HepG2 (cell line): ENCODE data around the gene PSMB11. TPM values are rescaled to one million over a fixed set of nuclear protein-coding genes. Genes with fewer than 3 reads are reported as not detected.
A peak's percentile ranks its signal among the peaks of the same experiment; 100 is the strongest.

Source experiments
- GTF2F1 ChIP-seq: fragments of 150-350 bp; IDR thresholded peaks from 2 replicates; pipeline ENCODE4 v1.6.1; 2014; ENCODE audit warnings: low read length
- KLF15 ChIP-seq: sonication (generic); formaldehyde crosslinking; IDR thresholded peaks from 2 replicates; pipeline ENCODE4 v1.8.1; 2023; ENCODE audit warnings: borderline replicate concordance, mild to moderate bottlenecking, inconsistent platforms, missing genetic modification reagents, mixed read lengths
- LCORL ChIP-seq, 2 experiments: fragments of 450-650 bp in 1 of 2; sonication (generic) in 1 of 2; formaldehyde crosslinking in 1 of 2; IDR thresholded peaks; 2 replicates each; pipeline versions ENCODE4 v1.5.0 to v1.6.1; 2017 to 2020; ENCODE audit warnings: antibody characterized with exemption in 1 of 2, missing genetic modification reagents in 1 of 2
- POGZ ChIP-seq: sonication (generic); formaldehyde crosslinking; IDR thresholded peaks from 2 replicates; pipeline ENCODE4 v1.4.0; 2020; ENCODE audit warnings: mild to moderate bottlenecking, missing genetic modification reagents
- RBAK ChIP-seq: sonication (generic); formaldehyde crosslinking; IDR thresholded peaks from 2 replicates; pipeline ENCODE4 v1.5.1; 2020; ENCODE audit warnings: mild to moderate bottlenecking, missing genetic modification reagents
- REL ChIP-seq: sonication (generic); formaldehyde crosslinking; conservative IDR thresholded peaks from 2 replicates; pipeline ENCODE4 v1.8.0; 2022; ENCODE audit warnings: mild to moderate bottlenecking, missing genetic modification reagents, moderate library complexity
- RELA ChIP-seq: sonication (generic); formaldehyde crosslinking; IDR thresholded peaks from 2 replicates; pipeline ENCODE4 v1.4.0; 2020; ENCODE audit warnings: missing genetic modification reagents
- REPIN1 ChIP-seq: sonication (generic); formaldehyde crosslinking; IDR thresholded peaks from 2 replicates; pipeline ENCODE4 v1.8.0; 2022; ENCODE audit warnings: missing genetic modification reagents, low read depth, mild to moderate bottlenecking, borderline replicate concordance
- ZNF143 ChIP-seq: sonication (generic); formaldehyde crosslinking; IDR thresholded peaks from 2 replicates; pipeline ENCODE4 v1.4.0; 2020; ENCODE audit warnings: missing genetic modification reagents
- ZNF713 ChIP-seq: sonication (generic); formaldehyde crosslinking; IDR thresholded peaks from 2 replicates; pipeline ENCODE4 v1.4.0; 2020; ENCODE audit warnings: mild to moderate bottlenecking, missing genetic modification reagents
- polyA plus RNA-seq, 8 experiments: library from polyadenylated mRNA; depleted of rRNA in 3 of 8; stranded (reverse) in 7 of 8; unstranded in 1 of 8; fragments of >200 nt; fragmentation: Illumina TruSeq in 4 of 8; extraction: Trizol in 4 of 8; gene quantifications; 2 replicates each; pipeline versions ENCODE4 v1.2.1 to v1.2.3, GENCODE V29; 2011 to 2016; ENCODE audit warnings: low read depth in 4 of 8, missing spikeins in 1 of 8, mixed read lengths in 1 of 8; ENCODE audit not compliant: insufficient read depth in 1 of 8
- total RNA-seq, 5 experiments: library from RNA; depleted of rRNA; stranded (reverse); fragments of >200 nt; fragmentation: Illumina TruSeq; extraction: Trizol; gene quantifications; 2 replicates each; pipeline ENCODE4 v1.2.3, GENCODE V29; 2016; ENCODE audit warnings: low read depth in 1 of 5
- TF ChIP-seq, protein P1 (sequence below), 2 experiments: fragments of 450-650 bp in 1 of 2; sonication (generic) in 1 of 2; formaldehyde crosslinking in 1 of 2; IDR thresholded peaks; 2 replicates each; pipeline versions ENCODE4 v1.6.1 to v1.8.0; 2016 to 2022; ENCODE audit warnings: antibody characterized with exemption in 1 of 2, mild to moderate bottlenecking in 1 of 2, missing genetic modification reagents in 1 of 2
- TF ChIP-seq, protein P2 (sequence below): sonication (generic); formaldehyde crosslinking; IDR thresholded peaks from 2 replicates; pipeline ENCODE4 v1.4.0; 2020; ENCODE audit warnings: mild to moderate bottlenecking, missing genetic modification reagents, borderline replicate concordance
- TF ChIP-seq, protein P3 (sequence below): IDR thresholded peaks from 2 replicates; pipeline ENCODE4 v1.6.1; 2018; ENCODE audit warnings: missing genetic modification reagents

PSMB11 gene
- total and polyA plus RNA-seq, 2 of the 13 experiments (the other 11 are each of a cell fraction or from before 2014, with no cell fraction given) = not detected

DNA sequence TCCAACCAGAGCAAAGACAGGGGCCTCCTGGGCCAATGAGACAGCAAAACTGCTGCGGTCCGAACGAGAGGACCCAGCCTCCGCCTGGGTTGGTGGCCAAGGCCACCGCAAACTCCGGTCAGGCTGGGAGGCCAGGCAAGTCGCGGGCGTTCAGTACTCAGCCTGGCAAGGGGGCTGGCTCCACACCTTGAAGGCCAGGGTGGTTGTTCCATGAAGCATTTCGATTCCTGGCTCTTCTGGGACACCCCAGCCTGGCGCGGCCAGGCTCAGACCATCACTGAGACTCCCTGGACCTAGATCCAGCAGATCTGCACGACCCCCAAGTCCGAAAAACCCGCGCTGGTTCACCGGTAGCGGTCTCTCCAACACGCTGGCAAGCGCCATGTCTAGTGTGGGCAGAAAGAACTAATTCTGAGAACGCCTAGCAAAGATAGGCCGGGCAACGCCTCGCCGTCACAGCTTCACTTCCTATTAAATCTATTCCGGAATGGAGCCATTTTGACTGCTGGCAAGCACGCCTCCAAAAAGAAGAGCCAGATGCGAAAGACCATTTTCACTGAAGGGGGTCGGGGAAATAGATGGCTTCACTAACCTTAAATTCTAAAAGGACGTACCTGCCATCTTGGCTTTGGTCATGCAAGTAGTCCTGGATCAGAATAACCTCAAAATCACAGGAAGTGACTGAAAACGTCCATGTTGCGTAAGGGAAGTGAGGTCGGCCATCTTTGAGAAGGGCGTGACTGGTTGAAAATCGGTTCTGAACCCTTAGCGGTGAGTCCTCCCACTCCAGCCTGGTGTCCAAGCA is 7.3 kb upstream of the PSMB11 start, which contains the start of gene PSMB5 (continued):
- TF ChIP-seq, protein P1, sequence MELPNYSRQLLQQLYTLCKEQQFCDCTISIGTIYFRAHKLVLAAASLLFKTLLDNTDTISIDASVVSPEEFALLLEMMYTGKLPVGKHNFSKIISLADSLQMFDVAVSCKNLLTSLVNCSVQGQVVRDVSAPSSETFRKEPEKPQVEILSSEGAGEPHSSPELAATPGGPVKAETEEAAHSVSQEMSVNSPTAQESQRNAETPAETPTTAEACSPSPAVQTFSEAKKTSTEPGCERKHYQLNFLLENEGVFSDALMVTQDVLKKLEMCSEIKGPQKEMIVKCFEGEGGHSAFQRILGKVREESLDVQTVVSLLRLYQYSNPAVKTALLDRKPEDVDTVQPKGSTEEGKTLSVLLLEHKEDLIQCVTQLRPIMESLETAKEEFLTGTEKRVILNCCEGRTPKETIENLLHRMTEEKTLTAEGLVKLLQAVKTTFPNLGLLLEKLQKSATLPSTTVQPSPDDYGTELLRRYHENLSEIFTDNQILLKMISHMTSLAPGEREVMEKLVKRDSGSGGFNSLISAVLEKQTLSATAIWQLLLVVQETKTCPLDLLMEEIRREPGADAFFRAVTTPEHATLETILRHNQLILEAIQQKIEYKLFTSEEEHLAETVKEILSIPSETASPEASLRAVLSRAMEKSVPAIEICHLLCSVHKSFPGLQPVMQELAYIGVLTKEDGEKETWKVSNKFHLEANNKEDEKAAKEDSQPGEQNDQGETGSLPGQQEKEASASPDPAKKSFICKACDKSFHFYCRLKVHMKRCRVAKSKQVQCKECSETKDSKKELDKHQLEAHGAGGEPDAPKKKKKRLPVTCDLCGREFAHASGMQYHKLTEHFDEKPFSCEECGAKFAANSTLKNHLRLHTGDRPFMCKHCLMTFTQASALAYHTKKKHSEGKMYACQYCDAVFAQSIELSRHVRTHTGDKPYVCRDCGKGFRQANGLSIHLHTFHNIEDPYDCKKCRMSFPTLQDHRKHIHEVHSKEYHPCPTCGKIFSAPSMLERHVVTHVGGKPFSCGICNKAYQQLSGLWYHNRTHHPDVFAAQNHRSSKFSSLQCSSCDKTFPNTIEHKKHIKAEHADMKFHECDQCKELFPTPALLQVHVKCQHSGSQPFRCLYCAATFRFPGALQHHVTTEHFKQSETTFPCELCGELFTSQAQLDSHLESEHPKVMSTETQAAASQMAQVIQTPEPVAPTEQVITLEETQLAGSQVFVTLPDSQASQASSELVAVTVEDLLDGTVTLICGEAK (IDR thresholded peaks at IDR 0.05) = no peak
- TF ChIP-seq, protein P1 (CRISPR knock-in tag; IDR thresholded peaks at IDR 0.05) = peak; percentile 96
- TF ChIP-seq GTF2F1 = peak; percentile 91
- peak; percentile 91; the same call in 1 of the 2 replicates for TF ChIP-seq KLF15
- peak; percentile 96 for TF ChIP-seq REPIN1 (CRISPR knock-in tag)
- peak; percentile 77 for TF ChIP-seq ZNF143 (CRISPR knock-in tag)
- TF ChIP-seq RELA = peak; percentile 8; the same call in 1 of the 2 replicates
- TF ChIP-seq LCORL (IDR thresholded peaks at IDR 0.05) = peak; percentile 99
- peak; percentile 95 for TF ChIP-seq LCORL (CRISPR knock-in tag; IDR thresholded peaks at IDR 0.05)
- TF ChIP-seq RBAK = peak; percentile 85; the same call in 1 of the 2 replicates
- TF ChIP-seq, protein P2, sequence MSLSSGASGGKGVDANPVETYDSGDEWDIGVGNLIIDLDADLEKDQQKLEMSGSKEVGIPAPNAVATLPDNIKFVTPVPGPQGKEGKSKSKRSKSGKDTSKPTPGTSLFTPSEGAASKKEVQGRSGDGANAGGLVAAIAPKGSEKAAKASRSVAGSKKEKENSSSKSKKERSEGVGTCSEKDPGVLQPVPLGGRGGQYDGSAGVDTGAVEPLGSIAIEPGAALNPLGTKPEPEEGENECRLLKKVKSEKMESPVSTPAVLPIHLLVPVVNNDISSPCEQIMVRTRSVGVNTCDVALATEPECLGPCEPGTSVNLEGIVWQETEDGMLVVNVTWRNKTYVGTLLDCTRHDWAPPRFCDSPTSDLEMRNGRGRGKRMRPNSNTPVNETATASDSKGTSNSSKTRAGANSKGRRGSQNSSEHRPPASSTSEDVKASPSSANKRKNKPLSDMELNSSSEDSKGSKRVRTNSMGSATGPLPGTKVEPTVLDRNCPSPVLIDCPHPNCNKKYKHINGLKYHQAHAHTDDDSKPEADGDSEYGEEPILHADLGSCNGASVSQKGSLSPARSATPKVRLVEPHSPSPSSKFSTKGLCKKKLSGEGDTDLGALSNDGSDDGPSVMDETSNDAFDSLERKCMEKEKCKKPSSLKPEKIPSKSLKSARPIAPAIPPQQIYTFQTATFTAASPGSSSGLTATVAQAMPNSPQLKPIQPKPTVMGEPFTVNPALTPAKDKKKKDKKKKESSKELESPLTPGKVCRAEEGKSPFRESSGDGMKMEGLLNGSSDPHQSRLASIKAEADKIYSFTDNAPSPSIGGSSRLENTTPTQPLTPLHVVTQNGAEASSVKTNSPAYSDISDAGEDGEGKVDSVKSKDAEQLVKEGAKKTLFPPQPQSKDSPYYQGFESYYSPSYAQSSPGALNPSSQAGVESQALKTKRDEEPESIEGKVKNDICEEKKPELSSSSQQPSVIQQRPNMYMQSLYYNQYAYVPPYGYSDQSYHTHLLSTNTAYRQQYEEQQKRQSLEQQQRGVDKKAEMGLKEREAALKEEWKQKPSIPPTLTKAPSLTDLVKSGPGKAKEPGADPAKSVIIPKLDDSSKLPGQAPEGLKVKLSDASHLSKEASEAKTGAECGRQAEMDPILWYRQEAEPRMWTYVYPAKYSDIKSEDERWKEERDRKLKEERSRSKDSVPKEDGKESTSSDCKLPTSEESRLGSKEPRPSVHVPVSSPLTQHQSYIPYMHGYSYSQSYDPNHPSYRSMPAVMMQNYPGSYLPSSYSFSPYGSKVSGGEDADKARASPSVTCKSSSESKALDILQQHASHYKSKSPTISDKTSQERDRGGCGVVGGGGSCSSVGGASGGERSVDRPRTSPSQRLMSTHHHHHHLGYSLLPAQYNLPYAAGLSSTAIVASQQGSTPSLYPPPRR (CRISPR knock-in tag) = peak; percentile 88
- peak; percentile 87 for TF ChIP-seq POGZ
- no peak for TF ChIP-seq ZNF713 (CRISPR knock-in tag)
- TF ChIP-seq, protein P3, sequence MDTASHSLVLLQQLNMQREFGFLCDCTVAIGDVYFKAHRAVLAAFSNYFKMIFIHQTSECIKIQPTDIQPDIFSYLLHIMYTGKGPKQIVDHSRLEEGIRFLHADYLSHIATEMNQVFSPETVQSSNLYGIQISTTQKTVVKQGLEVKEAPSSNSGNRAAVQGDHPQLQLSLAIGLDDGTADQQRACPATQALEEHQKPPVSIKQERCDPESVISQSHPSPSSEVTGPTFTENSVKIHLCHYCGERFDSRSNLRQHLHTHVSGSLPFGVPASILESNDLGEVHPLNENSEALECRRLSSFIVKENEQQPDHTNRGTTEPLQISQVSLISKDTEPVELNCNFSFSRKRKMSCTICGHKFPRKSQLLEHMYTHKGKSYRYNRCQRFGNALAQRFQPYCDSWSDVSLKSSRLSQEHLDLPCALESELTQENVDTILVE = peak; percentile 77
- no peak; the same call in 1 of the 2 replicates for TF ChIP-seq REL (CRISPR knock-in tag)
